GM20431 (cell line): Measurements from ENCODE around the gene TAF1B.

ENCODE experiments used
- in situ Hi-C: fragments of 300-500 bp; cut with MseI, MboI; formaldehyde crosslinking; loops from one replicate; pipeline ENCODE4 v1.15.0; 2020; ENCODE audit warnings: low sequenced_read_pairs; ENCODE audit not compliant: unreplicated experiment

The TAF1B gene

GRCh38 chr2:9867881-9868280 lies 24.6 kb downstream of the TAF1B start:
- in situ Hi-C loops: no loop called here

- in situ Hi-C loops: no loop called here
Observed at GRCh38 chr2:9873337-9873736, 30.1 kb downstream of the TAF1B start.

GRCh38 chr2:9877026-9877425 lies 33.8 kb downstream of the TAF1B start:
- in situ Hi-C loops: no loop called here

GRCh38 chr2:9877726-9878125 lies 34.5 kb downstream of the TAF1B start:
- in situ Hi-C loops: no loop called here

GRCh38 chr2:9879455-9880194 lies 36.4 kb downstream of the TAF1B start:
- in situ Hi-C loops: no loop called here

GRCh38 chr2:9883897-9884296 lies 40.6 kb downstream of the TAF1B start:
- in situ Hi-C loops: no loop called here

GRCh38 chr2:9884436-9884835 lies 41.2 kb downstream of the TAF1B start:
- in situ Hi-C loops: no loop called here

GRCh38 chr2:9885036-9885684 lies 41.9 kb downstream of the TAF1B start:
- in situ Hi-C loops: no loop called here

GRCh38 chr2:9887513-9887912 lies 44.2 kb downstream of the TAF1B start:
- in situ Hi-C loops: no loop called here

GRCh38 chr2:9889812-9890261 lies 46.6 kb downstream of the TAF1B start:
- in situ Hi-C loops: no loop called here

- in situ Hi-C loops: no loop called here
Observed at GRCh38 chr2:9892236-9892635, 49.0 kb downstream of the TAF1B start.

- in situ Hi-C loops: no loop called here
Observed at GRCh38 chr2:9895669-9896590, 52.7 kb downstream of the TAF1B start.

GRCh38 chr2:9897331-9897737 lies 54.1 kb downstream of the TAF1B start:
- in situ Hi-C loops: no loop called here

- in situ Hi-C loops: no loop called here
Observed at GRCh38 chr2:9897846-9898245, 54.6 kb downstream of the TAF1B start.

GRCh38 chr2:9905413-9905812 lies 62.1 kb downstream of the TAF1B start:
- in situ Hi-C loops: no loop called here

- in situ Hi-C loops: no loop called here
Observed at GRCh38 chr2:9907402-9907801, 64.1 kb downstream of the TAF1B start.

GRCh38 chr2:9908639-9909038 lies 65.4 kb downstream of the TAF1B start:
- in situ Hi-C loops: no loop called here

- in situ Hi-C loops: no loop called here
Observed at GRCh38 chr2:9909106-9909505, 65.8 kb downstream of the TAF1B start.

- in situ Hi-C loops: no loop called here
Observed at GRCh38 chr2:9910699-9911098, 67.4 kb downstream of the TAF1B start.

- in situ Hi-C loops: no loop called here
Observed at GRCh38 chr2:9912468-9912867, 69.2 kb downstream of the TAF1B start.
